ENCODE data around the gene PKN1. TPM values are rescaled to one million over a fixed set of nuclear protein-coding genes. Genes with fewer than 3 reads are reported as not detected.

Gene PKN1
- total RNA-seq (2021; ENCODE audit: unreplicated experiment) (205 TPM), Bru-seq, nascent RNA (percentile 57 among the genes with signal in this experiment), BruChase-seq, experiment 1, labeled RNA remaining after a 2-hour chase (percentile 57 among the genes with signal in this experiment), BruChase-seq, experiment 2, labeled RNA remaining after a 6-hour chase (percentile 70 among the genes with signal in this experiment)
- polyA plus RNA-seq (2012; ENCODE audit: insufficient read length): 226 TPM
- long read RNA-seq, transcript PKN1-201 (22 exons, 3,069 nt): major isoform, 294 of 391 reads
- long read RNA-seq, partial matches to known transcripts: 72 of 391 reads
- long read RNA-seq, other reads (novel, unspliced or antisense): 25 of 391 reads

DNA sequence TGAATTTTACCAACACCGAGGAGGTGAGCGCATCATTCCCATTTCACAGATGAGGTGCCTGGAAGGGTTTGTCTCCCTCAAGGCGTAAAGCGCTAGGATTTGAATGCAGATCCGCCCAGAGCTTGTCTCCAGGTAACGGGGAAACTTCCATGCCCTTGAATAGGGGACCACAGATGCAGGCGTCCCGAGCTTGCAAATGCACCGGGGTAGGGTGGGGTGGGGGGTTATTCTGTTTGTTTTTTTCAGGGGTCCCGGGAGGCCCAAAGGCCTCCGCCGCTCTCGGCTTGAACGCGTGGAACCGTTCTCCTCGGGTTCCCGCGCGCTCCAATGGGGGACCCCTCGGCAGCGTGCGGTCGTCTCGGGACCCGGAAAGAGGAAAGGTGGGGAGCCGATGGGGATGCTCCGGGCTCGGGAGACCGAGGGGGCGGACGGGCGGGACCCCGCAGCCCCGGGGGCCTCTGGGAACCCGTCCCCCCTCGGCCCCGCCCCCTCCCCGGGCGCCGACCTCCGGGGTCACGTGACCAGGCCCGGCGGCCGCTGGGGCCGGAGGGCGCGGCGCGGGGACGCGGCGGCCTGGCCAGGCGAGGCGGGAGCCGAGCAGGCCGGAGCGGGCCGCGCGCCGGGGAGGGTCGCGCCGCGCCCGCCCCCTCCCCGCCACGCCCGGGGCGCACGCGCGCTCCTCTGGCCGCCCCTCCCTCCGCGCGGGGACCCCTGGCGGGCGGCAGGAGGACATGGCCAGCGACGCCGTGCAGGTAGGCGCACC, at the start of gene PKN1:
TSS of gene PKN1 (plus strand) at position 516 of the 763 bp plus-strand sequence. CDS start at position 732, 216 bp downstream.
- no peaks in the 10 kb centered on the region for H3K9me3 ChIP-seq (ENCODE audit: control insufficient read depth, insufficient read depth, low read depth, low read length)
- no peaks in the 10 kb centered on the region for H3K36me3 ChIP-seq (ENCODE audit: control insufficient read depth, insufficient read depth, low read length)
- ChIA-PET CTCF (interaction anchor here (0.6 kb wide), 2 partner anchors 71 to 274 kb away, joined by 3 to 4 read pairs; no protein-coding TSS in a partner anchor), POLR2A (interaction anchor here (0.7 kb wide), 1 partner anchor 108 kb away, joined by 10 read pairs; no protein-coding TSS in a partner anchor)
- H3K27me3 ChIP-seq (ENCODE audit: control insufficient read depth, insufficient read depth, low read length): no peaks in the 10 kb centered on the region
- intact Hi-C loops (cut with micrococcal nuclease; ENCODE audit: unreplicated experiment): no loop called here
- in situ Hi-C loops (cut with HindIII; ENCODE audit: low pct_unique_long_range_greater_than_20kb, low sequenced_read_pairs): no loop called here
- no TSS peak for BruUV-seq (replicated peaks)
- H3K4me3 ChIP-seq (ENCODE audit: low read depth in 2 of 2, low read length in 2 of 2): peak within 1 kb of the TSS; percentile 64 to 65
- H3K27ac ChIP-seq (ENCODE audit: low read length): peak within 1 kb of the TSS; percentile 82
- peaks cover 8% of the 10 kb centered on the region for H3K4me1 ChIP-seq (ENCODE audit: control insufficient read depth, insufficient read depth, low read length)
- ATAC-seq (peak; percentile 62), DNase-seq (ENCODE audit: low read depth, low spot score) (no peak)
- TF ChIP-seq POLR2AphosphoS5 (IDR thresholded peaks at IDR 0.05; ENCODE audit: low read depth, low read length) (peak; percentile 34; the same call in 1 of the 2 replicates), SIN3A (IDR thresholded peaks at IDR 0.05; ENCODE audit: borderline replicate concordance, insufficient read depth, low read depth, low read length) (no peak)

DNA sequence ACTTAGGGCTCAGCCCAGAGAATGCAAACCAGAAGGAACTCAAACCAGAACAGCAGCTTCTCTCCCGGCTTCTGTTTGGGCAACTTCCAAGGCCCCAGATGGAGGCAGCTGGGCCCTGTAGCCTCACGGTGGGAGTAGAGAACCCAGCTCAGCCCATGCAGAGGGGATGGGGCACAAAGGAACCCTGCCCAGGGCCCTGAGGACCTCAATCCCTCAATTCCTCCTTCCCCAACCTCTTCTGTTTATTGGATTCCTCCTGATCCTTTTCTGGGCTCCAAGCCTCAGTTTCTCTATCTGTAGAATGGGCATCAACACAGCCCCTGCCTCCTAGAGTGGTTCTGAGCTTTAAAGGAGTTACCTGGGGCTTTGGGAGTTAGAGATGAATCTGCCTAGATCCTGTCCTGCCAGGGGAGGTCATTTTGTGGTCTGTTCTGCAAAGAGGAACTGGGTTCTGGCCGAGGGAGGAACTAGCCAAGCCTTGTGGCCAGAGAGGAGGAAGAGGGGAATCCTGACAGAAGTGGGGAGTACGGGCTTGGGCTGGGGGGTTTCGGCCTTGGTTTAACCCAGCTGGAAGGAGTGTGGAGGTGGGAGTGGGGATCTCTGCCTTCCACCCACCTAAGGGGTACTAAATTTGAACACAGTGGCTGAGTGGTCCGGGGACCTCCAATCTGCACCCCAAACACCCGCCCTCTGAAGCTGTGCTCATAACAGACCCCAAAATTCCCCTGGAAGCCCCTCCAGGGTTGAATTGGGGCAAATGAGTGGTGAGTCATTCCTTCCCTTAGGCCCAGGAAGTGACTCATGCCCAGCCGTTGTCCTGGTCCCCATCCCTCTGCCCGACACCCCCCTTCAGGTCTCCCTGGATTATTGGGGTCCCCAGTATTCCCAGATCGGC, 49.2 kb upstream of the PKN1 start:
- no TSS peak for BruUV-seq (replicated peaks)
- Histone ChIP-seq H3K27ac (ENCODE audit: low read length) (peak overlapping the region; percentile 95), H3K9me3 (ENCODE audit: control insufficient read depth, insufficient read depth, low read depth, low read length) (no peaks in the 10 kb centered on the region), H3K27me3 (ENCODE audit: control insufficient read depth, insufficient read depth, low read length) (no peaks in the 10 kb centered on the region), H3K4me1 (ENCODE audit: control insufficient read depth, insufficient read depth, low read length) (peaks cover 14% of the 10 kb centered on the region), H3K4me3 (ENCODE audit: low read depth in 2 of 2, low read length in 2 of 2) (peak overlapping the region; percentile 71 to 90), H3K36me3 (ENCODE audit: control insufficient read depth, insufficient read depth, low read length) (no peaks in the 10 kb centered on the region; the same call in 1 of the 2 replicates)
- TF ChIP-seq POLR2AphosphoS5 (IDR thresholded peaks at IDR 0.05; ENCODE audit: low read depth, low read length) (no peak), TCF7L2 (IDR thresholded peaks at IDR 0.05; ENCODE audit: low read depth, low read length) (no peak)
- DNase-seq (ENCODE audit: low read depth, low spot score) (no peak), ATAC-seq (no peak; the same call in 1 of the 2 replicates)
- ChIA-PET POLR2A (interaction anchor here (0.6 kb wide), 3 partner anchors 20 to 548 kb away, joined by 3 to 12 read pairs (median 6); no protein-coding TSS in a partner anchor), CTCF (interaction anchor here (0.7 kb wide), 1 partner anchor 22 kb away, joined by 3 read pairs; no protein-coding TSS in a partner anchor)
- intact Hi-C loops (cut with micrococcal nuclease; ENCODE audit: unreplicated experiment) (no loop called here), in situ Hi-C loops (cut with HindIII; ENCODE audit: low pct_unique_long_range_greater_than_20kb, low sequenced_read_pairs) (no loop called here)

DNA sequence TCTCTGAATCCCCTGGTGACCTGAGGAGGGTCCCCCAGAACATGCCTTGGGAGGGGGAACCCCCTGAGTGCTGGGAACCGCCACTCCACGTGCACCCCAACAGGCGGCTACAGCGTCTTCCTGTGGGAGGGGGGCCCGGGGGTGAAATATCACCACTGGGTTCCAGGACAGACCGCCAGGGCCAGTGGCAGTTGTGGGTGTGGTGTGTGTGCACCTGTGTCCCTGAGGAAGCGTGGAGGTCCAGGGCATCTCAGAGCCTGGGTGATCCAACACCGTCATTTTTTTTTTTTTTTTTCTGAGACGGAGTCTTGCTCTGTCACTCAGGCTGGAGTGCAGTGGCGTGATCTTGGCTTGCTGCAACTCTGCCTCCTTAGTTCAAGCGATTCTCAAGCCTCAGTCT, 47.6 kb upstream of the PKN1 start:
- ChIA-PET CTCF (no interaction called here), POLR2A (interaction anchor here (0.6 kb wide), 1 partner anchor 249 kb away, joined by 3 read pairs; the partner anchor contains the start of gene ASF1B)
- no peak for ATAC-seq
- Histone ChIP-seq H3K4me1 (ENCODE audit: control insufficient read depth, insufficient read depth, low read length) (peaks cover 8% of the 10 kb centered on the region), H3K36me3 (ENCODE audit: control insufficient read depth, insufficient read depth, low read length) (no peaks in the 10 kb centered on the region; the same call in 1 of the 2 replicates), H3K27me3 (ENCODE audit: control insufficient read depth, insufficient read depth, low read length) (no peaks in the 10 kb centered on the region), H3K4me3 (ENCODE audit: low read depth in 2 of 2, low read length in 2 of 2) (no peak overlapping the region), H3K9me3 (ENCODE audit: control insufficient read depth, insufficient read depth, low read depth, low read length) (no peaks in the 10 kb centered on the region), H3K27ac (ENCODE audit: low read length) (peak overlapping the region; percentile 95)
- no TSS peak for BruUV-seq (replicated peaks)
- TF ChIP-seq TCF7L2 (IDR thresholded peaks at IDR 0.05; ENCODE audit: low read depth, low read length) (no peak), SIN3A (IDR thresholded peaks at IDR 0.05; ENCODE audit: borderline replicate concordance, insufficient read depth, low read depth, low read length) (no peak), POLR2AphosphoS5 (IDR thresholded peaks at IDR 0.05; ENCODE audit: low read depth, low read length) (no peak)
- TF ChIP-seq, protein P1, sequence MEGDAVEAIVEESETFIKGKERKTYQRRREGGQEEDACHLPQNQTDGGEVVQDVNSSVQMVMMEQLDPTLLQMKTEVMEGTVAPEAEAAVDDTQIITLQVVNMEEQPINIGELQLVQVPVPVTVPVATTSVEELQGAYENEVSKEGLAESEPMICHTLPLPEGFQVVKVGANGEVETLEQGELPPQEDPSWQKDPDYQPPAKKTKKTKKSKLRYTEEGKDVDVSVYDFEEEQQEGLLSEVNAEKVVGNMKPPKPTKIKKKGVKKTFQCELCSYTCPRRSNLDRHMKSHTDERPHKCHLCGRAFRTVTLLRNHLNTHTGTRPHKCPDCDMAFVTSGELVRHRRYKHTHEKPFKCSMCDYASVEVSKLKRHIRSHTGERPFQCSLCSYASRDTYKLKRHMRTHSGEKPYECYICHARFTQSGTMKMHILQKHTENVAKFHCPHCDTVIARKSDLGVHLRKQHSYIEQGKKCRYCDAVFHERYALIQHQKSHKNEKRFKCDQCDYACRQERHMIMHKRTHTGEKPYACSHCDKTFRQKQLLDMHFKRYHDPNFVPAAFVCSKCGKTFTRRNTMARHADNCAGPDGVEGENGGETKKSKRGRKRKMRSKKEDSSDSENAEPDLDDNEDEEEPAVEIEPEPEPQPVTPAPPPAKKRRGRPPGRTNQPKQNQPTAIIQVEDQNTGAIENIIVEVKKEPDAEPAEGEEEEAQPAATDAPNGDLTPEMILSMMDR (IDR thresholded peaks at IDR 0.05): no peak
- intact Hi-C loops (cut with micrococcal nuclease; ENCODE audit: unreplicated experiment) (no loop called here), in situ Hi-C loops (cut with HindIII; ENCODE audit: low pct_unique_long_range_greater_than_20kb, low sequenced_read_pairs) (no loop called here)
- DNase-seq (ENCODE audit: low read depth, low spot score): no peak
